Amniotic stem cell (primary cell): ENCODE results near the gene PRDM11.

Source experiments
- DNase-seq: peaks from one replicate; lab custom pipeline; 2025; lab: John Stamatoyannopoulos, UW

The PRDM11 gene

DNA sequence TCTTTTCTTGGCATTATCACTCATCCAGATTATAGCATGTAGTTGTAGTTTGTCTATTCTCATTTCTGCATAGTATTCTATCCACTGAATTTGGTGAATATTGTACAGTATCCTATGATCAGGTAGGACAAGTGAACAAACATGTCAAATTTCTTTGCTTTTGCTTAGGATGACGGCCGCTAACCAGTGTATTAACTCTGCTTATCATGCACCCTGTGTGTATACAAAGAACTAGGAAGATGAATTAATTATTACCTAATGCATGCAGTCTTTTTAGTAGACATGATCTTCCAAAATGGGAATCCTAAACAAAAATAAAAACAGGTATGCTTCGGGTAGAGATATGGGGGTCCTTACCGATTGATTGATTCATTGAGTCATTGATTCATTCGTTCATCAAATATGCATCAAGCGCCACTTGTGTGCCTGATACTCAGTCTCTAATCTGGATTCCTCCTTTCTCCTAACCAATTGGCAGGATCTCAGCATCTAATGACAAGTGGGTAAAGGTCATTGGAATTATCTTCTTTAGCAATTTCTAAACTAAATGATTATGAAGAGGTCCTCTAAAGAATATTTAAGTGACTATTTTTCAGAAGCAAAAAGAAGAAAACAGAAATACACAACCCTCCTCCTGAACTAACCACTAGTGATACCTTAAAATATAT is 27.9 kb downstream of the PRDM11 start:
- DNase-seq = no peak

DNA sequence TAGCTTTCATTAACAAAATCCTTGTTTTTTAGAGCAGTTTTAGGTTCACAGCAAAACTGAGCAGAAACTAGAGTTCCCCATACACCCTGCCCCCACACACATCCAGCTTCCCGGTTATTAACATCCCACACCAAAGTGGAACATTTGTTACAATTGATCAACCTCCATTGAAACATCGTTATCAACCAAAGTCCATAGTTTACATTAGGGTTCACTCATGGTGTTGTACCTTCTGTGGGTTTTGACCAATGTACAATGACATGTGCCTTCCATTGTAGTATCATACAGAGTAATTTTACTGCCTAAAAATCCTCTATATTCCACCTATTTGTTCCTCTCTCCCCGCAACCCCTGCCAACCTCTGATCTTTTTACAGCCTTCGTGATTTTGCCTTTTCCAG is 28.5 kb downstream of the PRDM11 start:
- DNase-seq = no peak

DNA sequence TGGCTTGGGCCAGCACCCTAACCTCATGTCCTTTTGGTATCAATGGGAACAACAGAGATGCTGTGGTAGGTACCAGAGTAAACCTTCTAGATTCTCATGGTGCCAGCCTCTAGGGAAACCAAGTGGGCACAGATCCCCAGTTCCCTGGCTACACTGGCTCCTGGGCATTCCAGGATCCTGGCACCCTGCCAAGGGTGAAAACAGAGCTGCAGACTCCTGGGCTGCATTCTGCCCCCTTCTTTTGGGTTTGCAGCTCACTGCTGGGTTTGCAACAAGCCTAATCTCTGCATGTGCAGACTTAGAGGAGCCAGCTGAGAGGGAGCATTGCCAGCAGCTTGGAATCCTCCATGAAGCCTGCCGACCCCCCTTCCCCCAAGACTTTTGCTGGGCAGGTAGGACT is 30.6 kb downstream of the PRDM11 start:
- no peak for DNase-seq

DNA sequence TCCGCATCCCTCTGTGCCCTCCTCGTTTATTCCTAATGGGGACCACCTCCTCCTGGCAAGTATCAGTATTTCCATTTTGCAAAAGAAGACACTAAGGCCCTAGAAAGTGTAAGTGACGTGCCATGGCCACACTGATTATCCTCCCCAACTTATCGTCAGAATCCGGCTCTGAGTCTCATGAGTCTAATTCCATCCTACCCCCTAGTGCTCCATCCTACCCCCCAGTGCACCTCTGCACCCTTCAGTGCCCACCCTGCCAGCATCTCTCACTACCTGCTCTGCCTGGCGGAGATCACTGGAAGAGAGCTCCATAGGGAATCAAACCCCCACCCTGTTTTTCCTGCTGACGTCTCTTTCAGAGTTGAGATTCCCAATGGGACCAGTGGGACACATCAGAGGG is 31.8 kb downstream of the PRDM11 start:
- DNase-seq = no peak

- no peak for DNase-seq
Observed at GRCh38 chr11:45178890-45179671, 32.6 kb downstream of the PRDM11 start.

GRCh38 chr11:45179686-45180178 is 33.3 kb downstream of the PRDM11 start:
- no peak for DNase-seq

DNA sequence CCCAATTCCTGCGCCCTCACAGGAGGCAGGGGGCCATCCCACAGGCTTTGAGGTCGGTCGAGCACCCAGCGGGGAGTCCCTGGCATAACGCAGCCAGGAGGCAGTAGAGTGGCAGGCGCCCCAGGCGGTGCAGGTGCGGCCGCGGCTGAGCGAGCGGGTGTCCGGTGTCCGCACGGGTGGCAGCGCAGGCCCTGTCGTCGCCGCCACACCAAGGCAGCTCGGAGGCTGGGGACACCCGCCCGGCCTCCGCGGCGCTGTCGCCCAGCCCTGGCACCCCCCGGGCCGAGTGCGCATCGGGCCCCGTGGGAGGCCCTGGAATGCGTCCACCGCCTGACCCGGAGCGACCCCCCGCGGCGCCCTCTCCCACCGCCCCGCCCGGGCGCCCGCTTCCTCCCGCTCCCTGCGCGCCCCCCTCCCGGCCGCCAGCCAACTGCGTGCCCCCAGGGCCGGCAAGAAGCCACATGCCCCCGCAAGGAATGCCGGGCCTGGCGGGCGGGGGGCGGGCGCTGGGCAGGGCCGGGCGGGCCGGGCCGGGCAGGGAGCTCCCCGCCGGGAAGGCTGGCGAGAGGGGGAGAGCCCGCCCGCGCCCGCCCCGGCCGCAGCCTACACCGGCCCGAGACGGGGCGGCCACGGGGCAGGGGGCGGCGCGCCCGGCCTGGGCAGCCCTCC is 33.9 kb downstream of the PRDM11 start:
- peak; percentile 59 for DNase-seq

- peak; percentile 79 for DNase-seq
Observed at GRCh38 chr11:45180848-45181192, 34.4 kb downstream of the PRDM11 start.

DNA sequence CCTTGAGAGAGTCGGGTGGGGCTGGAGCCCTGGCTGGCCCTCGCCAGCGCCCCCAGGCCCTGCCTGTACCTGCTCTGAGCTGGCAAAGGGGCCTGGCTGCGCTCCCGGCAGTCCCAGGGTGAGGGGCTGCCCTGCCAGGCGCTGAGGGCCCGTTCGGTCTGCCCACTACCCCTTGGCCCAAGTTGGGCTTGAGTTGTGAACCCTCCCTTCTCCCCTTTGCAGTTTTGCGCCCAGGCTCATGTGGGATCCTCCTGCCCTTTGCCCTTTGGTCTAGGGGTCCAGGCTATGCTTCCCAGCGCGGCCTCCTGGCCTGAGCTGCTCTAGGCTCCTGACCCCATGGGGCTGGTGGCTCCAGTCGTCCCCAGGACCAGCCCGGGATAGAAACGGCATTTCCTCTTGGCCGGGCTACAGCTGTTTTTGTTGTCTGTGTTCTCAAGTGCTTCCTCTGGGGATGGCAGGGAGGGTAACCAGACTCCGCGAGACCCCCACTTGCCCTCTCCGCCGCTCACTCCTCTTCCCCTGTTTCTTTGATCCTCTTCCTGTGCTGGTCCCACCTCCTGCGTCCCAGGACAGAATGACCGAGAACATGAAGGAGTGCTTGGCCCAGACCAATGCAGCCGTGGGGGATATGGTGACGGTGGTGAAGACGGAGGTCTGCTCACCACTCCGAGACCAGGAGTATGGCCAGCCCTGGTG is 34.9 kb downstream of the PRDM11 start:
- no peak for DNase-seq

DNA sequence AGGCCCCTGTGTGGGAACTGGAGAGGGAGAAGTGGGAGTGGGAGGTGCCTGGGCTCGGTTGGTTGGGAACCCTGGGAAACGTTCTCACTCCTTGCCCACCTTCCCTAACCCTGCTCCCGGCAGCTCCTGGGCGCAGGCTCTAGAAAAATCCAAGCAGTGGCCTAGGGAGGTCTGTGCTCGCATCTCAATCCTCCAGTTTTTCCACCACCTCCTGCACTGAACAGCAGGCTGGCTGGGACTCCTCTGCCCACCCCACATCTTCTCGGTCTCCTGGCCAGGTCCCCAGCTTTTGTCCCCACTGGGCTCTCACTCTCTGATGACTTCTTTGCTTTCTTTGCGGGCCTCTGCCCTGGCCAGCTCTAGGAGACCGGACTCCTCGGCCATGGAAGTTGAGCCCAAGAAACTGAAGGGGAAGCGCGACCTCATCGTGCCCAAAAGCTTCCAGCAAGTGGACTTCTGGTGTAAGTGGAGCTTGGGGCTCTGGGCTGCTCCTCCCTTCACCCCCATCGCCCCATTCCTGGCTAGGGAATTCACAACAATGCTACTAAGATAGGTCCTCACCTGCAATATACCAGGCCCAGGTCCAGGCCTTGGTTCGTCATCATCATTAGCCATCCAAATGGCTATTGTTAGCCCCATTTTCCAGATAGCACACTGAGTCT is 35.6 kb downstream of the PRDM11 start:
- DNase-seq = no peak

GRCh38 chr11:45182902-45183301 is 36.5 kb downstream of the PRDM11 start:
- DNase-seq = no peak

GRCh38 chr11:45184640-45185039 is 38.2 kb downstream of the PRDM11 start:
- DNase-seq = no peak

DNA sequence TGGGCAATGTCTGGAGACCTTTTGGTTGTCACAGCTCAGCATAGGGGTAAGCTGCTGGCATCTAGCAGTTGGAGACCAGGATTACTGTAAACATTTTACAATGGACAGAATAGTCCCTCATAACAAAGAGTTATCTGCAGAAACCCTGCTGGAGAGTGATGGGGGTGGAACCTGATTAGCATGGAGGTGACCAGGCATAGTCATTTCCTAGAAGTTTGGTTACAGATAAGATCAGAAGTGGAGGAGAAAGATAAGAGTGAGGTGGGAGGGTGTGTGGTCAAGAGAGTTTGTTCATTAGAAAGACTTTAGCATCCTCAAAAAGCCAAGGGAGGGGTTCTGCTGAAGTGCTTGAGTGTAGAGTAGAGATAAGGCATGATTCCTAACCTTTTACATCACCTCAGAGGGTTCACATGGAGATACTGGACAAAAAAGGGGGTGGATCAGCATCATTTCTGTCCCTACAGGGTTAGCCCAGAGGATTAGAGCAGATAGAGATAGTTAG is 38.8 kb downstream of the PRDM11 start:
- no peak for DNase-seq

DNA sequence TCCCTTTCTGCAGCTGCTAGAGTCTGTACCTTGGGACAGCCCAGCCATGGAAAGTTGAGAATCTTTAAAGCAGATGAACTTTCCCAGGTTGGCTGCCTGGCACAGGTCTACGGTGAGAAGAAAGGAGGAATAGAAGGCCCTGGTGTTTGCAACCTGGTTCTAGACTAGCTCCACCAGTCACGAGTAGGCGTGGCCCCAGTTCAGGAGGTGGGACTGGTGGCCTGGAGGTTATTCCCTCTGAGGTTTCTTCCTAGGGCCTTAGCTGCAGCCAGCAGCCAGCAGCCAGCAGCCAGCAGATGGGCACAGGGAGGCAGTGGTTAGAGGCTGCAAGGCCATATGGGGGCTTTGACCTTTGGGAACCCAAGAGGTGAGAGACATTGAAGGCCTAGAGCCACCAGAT is 40.9 kb downstream of the PRDM11 start:
- no peak for DNase-seq

DNA sequence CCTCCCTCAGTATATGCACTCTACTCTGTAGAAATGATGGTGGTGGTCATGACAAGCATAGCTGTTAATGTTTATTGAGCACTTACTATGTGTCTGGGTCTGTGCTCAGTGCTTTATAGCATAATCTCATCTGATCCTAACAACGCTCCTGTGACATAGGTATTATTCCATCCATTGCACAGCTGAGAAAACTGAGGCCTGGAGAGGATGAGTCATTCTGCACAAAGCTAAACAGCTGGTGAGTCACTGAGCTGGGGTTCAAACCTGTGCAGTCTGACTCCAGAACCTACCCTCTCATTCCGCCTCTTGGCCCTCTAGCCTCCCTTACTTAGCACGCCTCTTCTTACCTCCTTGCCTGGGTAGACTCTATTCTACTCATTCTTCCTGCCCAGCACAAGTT is 41.7 kb downstream of the PRDM11 start:
- DNase-seq = no peak

GRCh38 chr11:45189230-45189629 is 42.8 kb downstream of the PRDM11 start:
- no peak for DNase-seq

GRCh38 chr11:45193695-45194094 is 47.3 kb downstream of the PRDM11 start:
- no peak for DNase-seq

GRCh38 chr11:45204761-45205160 is 58.3 kb downstream of the PRDM11 start:
- no peak for DNase-seq

- DNase-seq = no peak
Observed at GRCh38 chr11:45205978-45206377, 59.5 kb downstream of the PRDM11 start.

DNA sequence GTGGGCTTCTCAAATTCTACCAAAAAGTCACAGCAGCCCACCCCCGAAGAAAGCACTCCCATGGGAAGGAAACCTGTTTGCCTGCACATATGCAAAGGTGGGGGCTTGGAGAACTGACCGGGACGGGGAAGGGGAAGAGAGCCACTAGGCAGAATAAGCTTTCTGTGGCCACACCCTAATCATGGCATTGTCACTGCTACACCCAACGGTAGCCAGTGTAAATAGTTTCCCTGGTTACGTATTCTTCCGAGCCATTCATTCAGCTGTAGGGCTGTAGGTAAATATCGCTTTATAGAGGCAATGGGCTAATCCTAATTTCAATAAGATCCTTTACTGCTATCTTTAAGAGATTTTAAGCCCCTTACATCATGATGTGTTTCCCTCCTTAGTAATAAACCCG is 61.7 kb downstream of the PRDM11 start:
- DNase-seq = no peak

DNA sequence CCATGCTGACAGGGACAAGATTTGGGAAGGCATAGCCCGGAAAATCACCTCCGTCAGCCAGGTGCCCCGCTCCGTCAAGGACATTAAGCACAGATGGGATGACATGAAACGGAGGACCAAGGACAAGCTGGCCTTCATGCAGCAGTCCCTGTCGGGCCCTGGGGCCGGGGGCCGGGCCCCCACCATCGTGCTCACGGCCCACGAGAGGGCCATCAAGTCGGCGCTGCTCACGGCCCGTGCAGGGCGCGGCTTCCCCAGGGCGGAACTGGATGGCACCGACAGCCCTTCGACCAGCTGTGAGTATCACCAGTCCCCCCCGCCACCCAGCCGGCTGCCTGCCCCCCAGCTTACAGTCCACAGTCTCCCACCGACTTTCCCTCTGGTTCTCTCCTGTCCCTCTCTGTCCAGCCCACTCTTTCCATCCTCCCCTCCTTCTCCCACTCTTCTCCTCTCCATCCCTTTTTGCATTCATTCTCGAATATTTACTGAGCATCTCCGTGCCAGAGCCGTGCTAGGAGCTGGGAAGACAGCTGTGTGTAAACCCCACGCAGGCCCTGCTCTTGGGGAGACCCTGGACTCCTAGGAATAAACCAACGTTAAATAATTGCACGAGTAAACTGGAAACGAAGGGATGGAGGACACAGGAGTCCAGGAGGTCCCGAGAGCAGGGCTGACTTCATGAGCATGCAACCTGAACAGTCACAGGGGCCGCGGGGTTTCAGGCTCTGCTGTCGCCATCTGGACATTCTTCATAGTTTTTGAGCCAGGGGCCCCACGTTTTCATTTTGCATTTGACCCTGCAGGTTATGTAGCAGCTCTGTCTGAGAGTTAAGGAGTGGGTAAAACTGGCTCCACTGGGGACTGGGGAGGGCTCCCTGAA is 62.8 kb downstream of the PRDM11 start:
- DNase-seq = no peak
